Heart left ventricle (tissue), 13 donors: ENCODE measurements around the gene LRIT3.

Source experiments
- POLR2A ChIP-seq, 2 donors: fragments of 450-650 bp; IDR thresholded peaks; one replicate each; pipeline ENCODE4 v1.6.1; 2017; ENCODE audit warnings: antibody characterized with exemption in 2 of 2, mild to moderate bottlenecking in 2 of 2, moderate library complexity in 2 of 2
- TF ChIP-seq, protein P1 (sequence below), 12 donors: fragments of 200-600 bp; sonication (generic) in 4 of 12; IDR thresholded peaks; one replicate each; pipeline versions ENCODE4 v1.5.0 to v1.8.0; 2018 to 2022; ENCODE audit warnings: antibody characterized with exemption in 12 of 12, mild to moderate bottlenecking in 5 of 12
- donor health status: ischemic (EF 13 %, LVEDD 7.1; RV severe dilation, severe dysfunction).
- donor health status: DM: no; HTN: yes; CAD: no.
- donor health status: DM: no; HTN: no; CAD: no.
- donor health status: ischemic (EF 25% LVEDD 6.9; RV normal size, moderate dysfunction).
- donor health status: ischemic (EF 25% LVEDD 5.7; RV mildly dilated, moderate dysfunction).
- donor health status: ischemic (EF 35%, LVEDD 5.7; RV mildly dilated, moderate dysfunction).
- donor health status: nonischemic (EF 11% LVEDD 7.7; RV severe dilation, severe dysfunction).
- donor health status: DM: yes; HTN: yes; CAD: no.
- donor health status: PGD.
- donor health status: ischemic (EF 29% LVEDD 5.4; RV normal size, mild dysfunction).
- donor health status: nonischemic (EF 23%, LVEDD 6.1; RV moderate dilation, normal function).

DNA sequence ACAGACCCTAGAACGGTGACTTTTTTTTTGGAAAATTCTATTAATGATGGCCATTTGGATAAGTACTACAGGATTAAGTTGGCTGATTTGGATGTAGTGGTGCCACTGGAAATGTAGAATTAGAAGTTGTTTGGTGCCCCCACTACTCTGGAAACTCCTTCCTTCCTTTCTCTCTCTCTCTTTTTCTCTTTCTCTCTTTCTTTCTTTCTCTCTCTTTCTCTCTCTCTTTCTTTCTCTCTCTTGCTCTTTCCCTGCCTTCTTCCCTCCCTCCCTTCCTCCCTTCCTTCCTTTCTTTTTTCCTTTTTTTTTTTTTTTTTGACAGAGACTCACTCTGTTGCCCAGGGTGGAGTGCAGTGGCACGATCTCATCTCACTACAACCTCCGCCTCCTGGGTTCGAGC is 29.6 kb upstream of the LRIT3 start:
- TF ChIP-seq, protein P1, sequence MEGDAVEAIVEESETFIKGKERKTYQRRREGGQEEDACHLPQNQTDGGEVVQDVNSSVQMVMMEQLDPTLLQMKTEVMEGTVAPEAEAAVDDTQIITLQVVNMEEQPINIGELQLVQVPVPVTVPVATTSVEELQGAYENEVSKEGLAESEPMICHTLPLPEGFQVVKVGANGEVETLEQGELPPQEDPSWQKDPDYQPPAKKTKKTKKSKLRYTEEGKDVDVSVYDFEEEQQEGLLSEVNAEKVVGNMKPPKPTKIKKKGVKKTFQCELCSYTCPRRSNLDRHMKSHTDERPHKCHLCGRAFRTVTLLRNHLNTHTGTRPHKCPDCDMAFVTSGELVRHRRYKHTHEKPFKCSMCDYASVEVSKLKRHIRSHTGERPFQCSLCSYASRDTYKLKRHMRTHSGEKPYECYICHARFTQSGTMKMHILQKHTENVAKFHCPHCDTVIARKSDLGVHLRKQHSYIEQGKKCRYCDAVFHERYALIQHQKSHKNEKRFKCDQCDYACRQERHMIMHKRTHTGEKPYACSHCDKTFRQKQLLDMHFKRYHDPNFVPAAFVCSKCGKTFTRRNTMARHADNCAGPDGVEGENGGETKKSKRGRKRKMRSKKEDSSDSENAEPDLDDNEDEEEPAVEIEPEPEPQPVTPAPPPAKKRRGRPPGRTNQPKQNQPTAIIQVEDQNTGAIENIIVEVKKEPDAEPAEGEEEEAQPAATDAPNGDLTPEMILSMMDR (IDR thresholded peaks at IDR 0.05), result no peak
- TF ChIP-seq POLR2A (IDR thresholded peaks at IDR 0.05), result no peak
